Stomach (tissue), 4 donors: ENCODE measurements around the gene SOS1.

ENCODE experiments used
- EP300 ChIP-seq: sonication (generic); formaldehyde crosslinking; IDR thresholded peaks from one replicate; pipeline ENCODE4 v1.6.1; 2017; ENCODE audit warnings: antibody characterized with exemption
- POLR2A ChIP-seq, 4 donors: fragments of 450-650 bp; IDR thresholded peaks; one replicate each; pipeline ENCODE4 v1.6.1; 2016; ENCODE audit warnings: antibody characterized with exemption in 4 of 4, control low read depth in 2 of 4, mild to moderate bottlenecking in 1 of 4, moderate library complexity in 1 of 4
- POLR2AphosphoS5 ChIP-seq, 3 donors: sonication (generic); formaldehyde crosslinking; IDR thresholded peaks; one replicate each; pipeline ENCODE4 v1.6.1; 2016; ENCODE audit warnings: antibody characterized with exemption in 3 of 3
- TF ChIP-seq, protein P1 (sequence below), 7 experiments: fragments of 450-650 bp in 4 of 7; fragments of 200-600 bp in 3 of 7; sonication (generic) in 3 of 7; IDR thresholded peaks; one replicate each; pipeline ENCODE4 v1.5.1; 2016 to 2019; ENCODE audit warnings: antibody characterized with exemption in 7 of 7, control low read depth in 2 of 7, mild to moderate bottlenecking in 1 of 7

DNA sequence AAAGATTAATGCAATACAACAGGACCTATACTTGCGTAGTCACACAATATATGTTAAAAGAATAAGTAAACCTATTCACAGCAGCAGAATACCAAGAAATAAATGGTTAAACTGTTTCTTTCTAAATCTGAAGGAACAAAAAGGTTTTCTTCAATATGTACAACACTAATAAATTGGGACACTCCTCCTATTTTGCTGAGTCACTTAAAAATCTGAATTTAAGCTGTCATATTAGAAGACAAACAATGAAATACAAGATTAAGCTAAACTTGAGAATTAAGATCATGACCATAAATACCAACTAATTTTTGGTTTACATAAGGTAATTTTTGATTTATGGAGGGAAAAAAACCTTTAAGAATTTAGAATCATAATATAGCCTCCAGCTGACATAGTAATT lies 138.4 kb downstream of the SOS1 start:
- TF ChIP-seq, protein P1, sequence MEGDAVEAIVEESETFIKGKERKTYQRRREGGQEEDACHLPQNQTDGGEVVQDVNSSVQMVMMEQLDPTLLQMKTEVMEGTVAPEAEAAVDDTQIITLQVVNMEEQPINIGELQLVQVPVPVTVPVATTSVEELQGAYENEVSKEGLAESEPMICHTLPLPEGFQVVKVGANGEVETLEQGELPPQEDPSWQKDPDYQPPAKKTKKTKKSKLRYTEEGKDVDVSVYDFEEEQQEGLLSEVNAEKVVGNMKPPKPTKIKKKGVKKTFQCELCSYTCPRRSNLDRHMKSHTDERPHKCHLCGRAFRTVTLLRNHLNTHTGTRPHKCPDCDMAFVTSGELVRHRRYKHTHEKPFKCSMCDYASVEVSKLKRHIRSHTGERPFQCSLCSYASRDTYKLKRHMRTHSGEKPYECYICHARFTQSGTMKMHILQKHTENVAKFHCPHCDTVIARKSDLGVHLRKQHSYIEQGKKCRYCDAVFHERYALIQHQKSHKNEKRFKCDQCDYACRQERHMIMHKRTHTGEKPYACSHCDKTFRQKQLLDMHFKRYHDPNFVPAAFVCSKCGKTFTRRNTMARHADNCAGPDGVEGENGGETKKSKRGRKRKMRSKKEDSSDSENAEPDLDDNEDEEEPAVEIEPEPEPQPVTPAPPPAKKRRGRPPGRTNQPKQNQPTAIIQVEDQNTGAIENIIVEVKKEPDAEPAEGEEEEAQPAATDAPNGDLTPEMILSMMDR (IDR thresholded peaks at IDR 0.05) = no peak
- TF ChIP-seq POLR2A (IDR thresholded peaks at IDR 0.05) (no peak), POLR2AphosphoS5 (IDR thresholded peaks at IDR 0.05) (no peak), EP300 (no peak)
